HepG2 (cell line): ENCODE results near the gene PPP1R27. TPM values are rescaled to one million over a fixed set of nuclear protein-coding genes. Genes with fewer than 3 reads are reported as not detected.
A peak's percentile ranks its signal among the peaks of the same experiment; 100 is the strongest.

Source experiments
- ERF ChIP-seq: IDR thresholded peaks from 2 replicates; pipeline ENCODE4 v1.6.1; 2018; ENCODE audit warnings: missing biosample characterization, missing genetic modification reagents
- GZF1 ChIP-seq: sonication (generic); formaldehyde crosslinking; IDR thresholded peaks from 2 replicates; pipeline ENCODE4 v1.5.1; 2020; ENCODE audit warnings: mild to moderate bottlenecking, missing genetic modification reagents
- KAT2B ChIP-seq: fragments of 150-350 bp; IDR thresholded peaks from 2 replicates; pipeline ENCODE4 v1.6.1; 2014; ENCODE audit warnings: low read depth, low read length, borderline replicate concordance
- KMT2A ChIP-seq: sonication (generic); formaldehyde crosslinking; IDR thresholded peaks from 2 replicates; pipeline ENCODE4 v1.4.0; 2020; ENCODE audit warnings: missing genetic modification reagents
- MED8 ChIP-seq: sonication (generic); formaldehyde crosslinking; IDR thresholded peaks from 2 replicates; pipeline ENCODE4 v1.8.1; 2023; ENCODE audit warnings: mild to moderate bottlenecking, missing genetic modification reagents; ENCODE audit not compliant: insufficient replicate concordance
- NFE2 ChIP-seq: sonication (generic); formaldehyde crosslinking; IDR thresholded peaks from 2 replicates; pipeline ENCODE4 v1.4.0; 2020; ENCODE audit warnings: missing genetic modification reagents
- RBFOX2 ChIP-seq: fragments of 200-400 bp; formaldehyde crosslinking; IDR thresholded peaks from 2 replicates; pipeline ENCODE4 v1.6.1; 2017; ENCODE audit warnings: low read depth, mild to moderate bottlenecking, low read length
- SYNCRIP ChIP-seq: fragments of 200-400 bp; formaldehyde crosslinking; IDR thresholded peaks from 2 replicates; pipeline ENCODE4 v1.6.1; 2018; ENCODE audit warnings: mild to moderate bottlenecking, low read depth, low read length; ENCODE audit not compliant: insufficient read depth
- THAP11 ChIP-seq: IDR thresholded peaks from 2 replicates; pipeline ENCODE4 v1.6.1; 2016; ENCODE audit warnings: missing biosample characterization, missing genetic modification reagents
- ZFP37 ChIP-seq: sonication (generic); formaldehyde crosslinking; IDR thresholded peaks from 2 replicates; pipeline ENCODE4 v1.4.0; 2020; ENCODE audit warnings: missing genetic modification reagents, borderline replicate concordance
- ZFX ChIP-seq: sonication (generic); formaldehyde crosslinking; IDR thresholded peaks from 2 replicates; pipeline ENCODE4 v1.4.0; 2020; ENCODE audit warnings: mild to moderate bottlenecking, low read depth, missing genetic modification reagents, moderate library complexity
- ZNF235 ChIP-seq: sonication (generic); formaldehyde crosslinking; IDR thresholded peaks from 2 replicates; pipeline ENCODE4 v1.8.1; 2023; ENCODE audit warnings: mild to moderate bottlenecking, missing genetic modification reagents, borderline replicate concordance
- ZNF253 ChIP-seq: sonication (generic); formaldehyde crosslinking; IDR thresholded peaks from 2 replicates; pipeline ENCODE4 v1.8.0; 2022; ENCODE audit warnings: mild to moderate bottlenecking, missing genetic modification reagents, borderline replicate concordance
- ZNF501 ChIP-seq: sonication (generic); formaldehyde crosslinking; IDR thresholded peaks from 2 replicates; pipeline ENCODE4 v1.5.1; 2020; ENCODE audit warnings: mild to moderate bottlenecking, moderate library complexity, missing genetic modification reagents
- ZNF572 ChIP-seq: sonication (generic); formaldehyde crosslinking; IDR thresholded peaks from 2 replicates; pipeline ENCODE4 v1.5.1; 2020; ENCODE audit warnings: mild to moderate bottlenecking, missing genetic modification reagents
- ZNF629 ChIP-seq: sonication (generic); formaldehyde crosslinking; conservative IDR thresholded peaks from 2 replicates; pipeline ENCODE4 v1.5.0; 2020; ENCODE audit warnings: missing genetic modification reagents
- ZNF737 ChIP-seq: sonication (generic); formaldehyde crosslinking; IDR thresholded peaks from 2 replicates; pipeline ENCODE4 v1.5.0; 2020; ENCODE audit warnings: missing genetic modification reagents, mild to moderate bottlenecking, borderline replicate concordance
- ZNF777 ChIP-seq: sonication (generic); formaldehyde crosslinking; IDR thresholded peaks from 2 replicates; pipeline ENCODE4 v1.4.0; 2020; ENCODE audit warnings: missing genetic modification reagents
- polyA plus RNA-seq, 8 experiments: library from polyadenylated mRNA; depleted of rRNA in 3 of 8; stranded (reverse) in 7 of 8; unstranded in 1 of 8; fragments of >200 nt; fragmentation: Illumina TruSeq in 4 of 8; extraction: Trizol in 4 of 8; gene quantifications; 2 replicates each; pipeline versions ENCODE4 v1.2.1 to v1.2.3, GENCODE V29; 2011 to 2016; ENCODE audit warnings: low read depth in 4 of 8, missing spikeins in 1 of 8, mixed read lengths in 1 of 8; ENCODE audit not compliant: insufficient read depth in 1 of 8
- total RNA-seq, 5 experiments: library from RNA; depleted of rRNA; stranded (reverse); fragments of >200 nt; fragmentation: Illumina TruSeq; extraction: Trizol; gene quantifications; 2 replicates each; pipeline ENCODE4 v1.2.3, GENCODE V29; 2016; ENCODE audit warnings: low read depth in 1 of 5
- TF ChIP-seq, protein P1 (sequence below): IDR thresholded peaks from 2 replicates; pipeline ENCODE4 v1.6.1; 2016; ENCODE audit warnings: low read depth
- TF ChIP-seq, protein P2 (sequence below): sonication (generic); formaldehyde crosslinking; IDR thresholded peaks from 2 replicates; pipeline ENCODE4 v1.5.0; 2020; ENCODE audit warnings: mild to moderate bottlenecking, low read depth, missing genetic modification reagents, borderline replicate concordance
- TF ChIP-seq, protein P3 (sequence below): sonication (generic); formaldehyde crosslinking; IDR thresholded peaks from 2 replicates; pipeline ENCODE4 v1.5.0; 2020; ENCODE audit warnings: mild to moderate bottlenecking, missing genetic modification reagents, borderline replicate concordance

The PPP1R27 gene
- total and polyA plus RNA-seq, 2 of the 13 experiments (the other 11 are each of a cell fraction or from before 2014, with no cell fraction given): 0.17 to 1.00 TPM

DNA sequence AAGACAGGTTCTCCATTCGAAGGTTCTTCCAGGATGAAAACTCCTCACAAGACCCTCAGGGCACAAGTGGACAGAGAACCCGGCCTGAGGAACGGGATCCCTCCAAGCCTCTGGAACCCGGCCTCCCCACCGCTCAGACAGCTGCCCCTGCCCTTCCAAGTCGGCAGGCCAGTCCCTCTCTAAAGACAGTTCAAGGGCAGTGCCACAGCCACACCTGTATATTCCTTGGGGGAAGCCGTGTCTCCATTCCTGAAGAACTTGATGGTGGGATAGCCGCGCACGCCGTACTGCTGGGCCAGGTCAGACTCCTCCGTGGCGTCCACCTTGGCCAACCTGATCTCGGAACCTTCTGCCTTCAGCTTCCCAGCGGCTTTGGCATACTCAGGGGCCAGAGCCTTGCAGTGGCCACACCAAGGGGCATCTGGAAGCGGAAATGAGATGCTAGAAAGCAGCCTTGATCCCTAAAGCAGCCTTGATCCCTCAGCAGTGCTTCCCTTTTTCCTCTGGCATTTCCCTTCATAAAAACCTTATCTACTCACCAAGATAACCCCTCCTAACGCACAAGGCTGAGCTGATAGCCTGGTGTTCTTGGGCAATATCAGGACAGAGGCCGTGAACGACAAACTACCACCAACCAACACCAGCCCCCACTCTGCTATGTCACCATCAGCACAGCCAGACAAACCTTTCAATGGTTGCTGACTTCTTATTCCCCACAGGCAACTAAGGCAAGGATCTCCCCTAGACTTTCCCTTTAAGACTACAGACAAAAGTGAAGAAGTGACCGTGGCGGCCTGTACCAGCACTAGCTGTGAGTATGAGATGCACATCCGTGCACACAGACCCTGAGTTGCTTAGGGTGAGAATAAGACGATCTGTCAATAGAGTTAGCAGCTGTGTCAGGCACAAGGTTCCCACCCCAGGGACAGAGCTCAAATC lies 24.4 kb upstream of the PPP1R27 start (continued):
- TF ChIP-seq, protein P1, sequence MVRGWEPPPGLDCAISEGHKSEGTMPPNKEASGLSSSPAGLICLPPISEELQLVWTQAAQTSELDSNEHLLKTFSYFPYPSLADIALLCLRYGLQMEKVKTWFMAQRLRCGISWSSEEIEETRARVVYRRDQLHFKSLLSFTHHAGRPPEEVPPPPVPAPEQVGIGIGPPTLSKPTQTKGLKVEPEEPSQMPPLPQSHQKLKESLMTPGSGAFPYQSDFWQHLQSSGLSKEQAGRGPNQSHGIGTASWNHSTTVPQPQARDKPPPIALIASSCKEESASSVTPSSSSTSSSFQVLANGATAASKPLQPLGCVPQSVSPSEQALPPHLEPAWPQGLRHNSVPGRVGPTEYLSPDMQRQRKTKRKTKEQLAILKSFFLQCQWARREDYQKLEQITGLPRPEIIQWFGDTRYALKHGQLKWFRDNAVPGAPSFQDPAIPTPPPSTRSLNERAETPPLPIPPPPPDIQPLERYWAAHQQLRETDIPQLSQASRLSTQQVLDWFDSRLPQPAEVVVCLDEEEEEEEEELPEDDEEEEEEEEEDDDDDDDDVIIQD (CRISPR knock-in tag): 0 out of 2 replicates have a peak, but pooled peaks have one; percentile 20
- TF ChIP-seq THAP11 (CRISPR knock-in tag) (no peak), RBFOX2 (0 out of 2 replicates have a peak, but pooled peaks have one; percentile 22), ZNF572 (CRISPR knock-in tag) (no peak), ZFP37 (peak; percentile 16; the same call in 1 of the 2 replicates), KMT2A (CRISPR knock-in tag) (0 out of 2 replicates have a peak, but pooled peaks have one; percentile 52), ZNF737 (peak; percentile 41; the same call in 1 of the 2 replicates), NFE2 (CRISPR knock-in tag) (no peak), KAT2B (no peak), ZNF501 (CRISPR knock-in tag) (peak; percentile 62), GZF1 (CRISPR knock-in tag) (no peak), ZNF777 (CRISPR knock-in tag) (no peak), ZNF253 (CRISPR knock-in tag) (no peak; the same call in 1 of the 2 replicates), ERF (no peak), SYNCRIP (no peak), ZNF235 (no peak), ZFX (CRISPR knock-in tag) (no peak), MED8 (CRISPR knock-in tag) (peak; percentile 61), ZNF629 (CRISPR knock-in tag) (no peak)
- TF ChIP-seq, protein P2, sequence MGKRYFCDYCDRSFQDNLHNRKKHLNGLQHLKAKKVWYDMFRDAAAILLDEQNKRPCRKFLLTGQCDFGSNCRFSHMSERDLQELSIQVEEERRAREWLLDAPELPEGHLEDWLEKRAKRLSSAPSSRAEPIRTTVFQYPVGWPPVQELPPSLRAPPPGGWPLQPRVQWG: no peak
- TF ChIP-seq, protein P3, sequence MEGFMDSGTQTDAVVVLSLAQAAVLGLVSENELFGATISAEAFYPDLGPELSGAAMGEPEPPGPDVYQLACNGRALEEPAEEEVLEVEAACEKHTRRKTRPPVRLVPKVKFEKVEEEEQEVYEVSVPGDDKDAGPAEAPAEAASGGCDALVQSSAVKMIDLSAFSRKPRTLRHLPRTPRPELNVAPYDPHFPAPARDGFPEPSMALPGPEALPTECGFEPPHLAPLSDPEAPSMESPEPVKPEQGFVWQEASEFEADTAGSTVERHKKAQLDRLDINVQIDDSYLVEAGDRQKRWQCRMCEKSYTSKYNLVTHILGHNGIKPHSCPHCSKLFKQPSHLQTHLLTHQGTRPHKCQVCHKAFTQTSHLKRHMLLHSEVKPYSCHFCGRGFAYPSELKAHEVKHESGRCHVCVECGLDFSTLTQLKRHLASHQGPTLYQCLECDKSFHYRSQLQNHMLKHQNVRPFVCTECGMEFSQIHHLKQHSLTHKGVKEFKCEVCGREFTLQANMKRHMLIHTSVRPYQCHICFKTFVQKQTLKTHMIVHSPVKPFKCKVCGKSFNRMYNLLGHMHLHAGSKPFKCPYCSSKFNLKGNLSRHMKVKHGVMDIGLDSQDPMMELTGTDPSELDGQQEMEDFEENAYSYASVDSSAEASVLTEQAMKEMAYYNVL: peak; percentile 50
